Keratinocyte (primary cell): ENCODE data around the gene FKBP5. TPM values are rescaled to one million over a fixed set of nuclear protein-coding genes. Genes with fewer than 3 reads are reported as not detected.

ENCODE experiments used
- DNase-seq: peaks from one replicate; pipeline ENCODE4 v3.0.0-alpha.2; 2011; ENCODE audit warnings: low read depth, missing footprints, low spot score
- FAIRE-seq: peaks from 2 replicates; lab custom pipeline; 2011; peaks lifted over from hg19 to GRCh38; lab: Jason Lieb, UNC
- H2AFZ ChIP-seq: 2 replicates; pipeline ENCODE4 v1.6.0; 2012; ENCODE audit warnings: low read length, control low read depth, inconsistent platforms; ENCODE audit not compliant: control insufficient read depth
- H3K27ac ChIP-seq: 2 replicates; pipeline ENCODE4 v1.5.1; 2011; ENCODE audit warnings: low read length; ENCODE audit not compliant: control insufficient read depth, insufficient read depth
- H3K27me3 ChIP-seq: 3 replicates; pipeline ENCODE4 v1.6.0; 2011; ENCODE audit warnings: low read length; ENCODE audit not compliant: control insufficient read depth, insufficient read depth; ENCODE audit errors: extremely low read depth
- H3K36me3 ChIP-seq, 2 experiments: 2 replicates in 1 of 2; 3 replicates in 1 of 2; pipeline ENCODE4 v1.5.1; 2011; ENCODE audit warnings: low read length in 2 of 2, mild to moderate bottlenecking in 1 of 2; ENCODE audit not compliant: control insufficient read depth in 2 of 2, insufficient read depth in 2 of 2; ENCODE audit errors: extremely low read depth in 1 of 2
- H3K4me1 ChIP-seq: 3 replicates; pipeline ENCODE4 v1.5.1; 2011; ENCODE audit warnings: low read length; ENCODE audit not compliant: control insufficient read depth, insufficient read depth; ENCODE audit errors: extremely low read depth
- H3K4me2 ChIP-seq: 3 replicates; pipeline ENCODE4 v1.6.0; 2011; ENCODE audit warnings: low read depth, low read length; ENCODE audit not compliant: control insufficient read depth, insufficient read depth; ENCODE audit errors: extremely low read depth
- H3K4me3 ChIP-seq, 3 experiments: fragments of 200-600 bp in 1 of 3; sonication (generic) in 1 of 3; 2 replicates in 2 of 3; 3 replicates in 1 of 3; pipeline ENCODE4 v1.5.1; 2011 to 2016; ENCODE audit warnings: low read length in 3 of 3, mild to moderate bottlenecking in 3 of 3, control low read depth in 2 of 3, inconsistent platforms in 1 of 3, low read depth in 1 of 3, mixed read lengths in 1 of 3, mixed run types in 1 of 3, moderate library complexity in 1 of 3; ENCODE audit not compliant: control insufficient read depth in 2 of 3, insufficient read depth in 2 of 3; ENCODE audit errors: extremely low read depth in 1 of 3
- H3K79me2 ChIP-seq: 2 replicates; pipeline ENCODE4 v1.6.0; 2012; ENCODE audit warnings: low read length; ENCODE audit not compliant: control insufficient read depth, insufficient read depth
- H3K9ac ChIP-seq: 3 replicates; pipeline ENCODE4 v1.6.0; 2011; ENCODE audit warnings: low read length; ENCODE audit not compliant: control insufficient read depth, insufficient read depth; ENCODE audit errors: extremely low read depth
- H3K9me1 ChIP-seq: 3 replicates; pipeline ENCODE4 v1.6.0; 2011; ENCODE audit warnings: low read length; ENCODE audit not compliant: control insufficient read depth, insufficient read depth; ENCODE audit errors: extremely low read depth
- H3K9me3 ChIP-seq: 2 replicates; pipeline ENCODE4 v1.5.1; 2012; ENCODE audit warnings: low read depth, low read length; ENCODE audit not compliant: control insufficient read depth
- H4K20me1 ChIP-seq: 3 replicates; pipeline ENCODE4 v1.6.0; 2011; ENCODE audit warnings: low read length; ENCODE audit not compliant: control insufficient read depth, insufficient read depth; ENCODE audit errors: extremely low read depth
- CTCF ChIP-seq, 3 experiments: IDR thresholded peaks in 1 of 3; conservative IDR thresholded peaks in 1 of 3; optimal IDR thresholded peaks in 1 of 3; 2 replicates in 2 of 3; 3 replicates in 1 of 3; pipeline versions ENCODE3 to v1.5.1; 2011; ENCODE audit warnings: low read length in 3 of 3, mild to moderate bottlenecking in 3 of 3, moderate library complexity in 2 of 3, control low read depth in 1 of 3, inconsistent platforms in 1 of 3; ENCODE audit not compliant: insufficient read depth in 2 of 3; ENCODE audit errors: extremely low read depth in 1 of 3
- EZH2 ChIP-seq: IDR thresholded peaks from one replicate; pipeline ENCODE4 v1.6.1; 2012; ENCODE audit warnings: inconsistent platforms, mild to moderate bottlenecking, low read length, moderate library complexity
- dilution Hi-C: fragments of 300-500 bp; cut with MboI; formaldehyde crosslinking; loops from one replicate; pipeline ENCODE4 v1.7.0; 2020; ENCODE audit warnings: low sequenced_read_pairs; ENCODE audit not compliant: extremely low pct_ligation_motif_present
- polyA plus RNA-seq, 5 experiments: library from polyadenylated mRNA; depleted of rRNA in 3 of 5; stranded (reverse) in 3 of 5; stranded (forward) in 1 of 5; unstranded in 1 of 5; fragments of >200 nt; gene quantifications; 1 replicate in 1 of 5; 2 replicates in 3 of 5; 3 replicates in 1 of 5; pipeline versions ENCODE4 v1.2.1 to v1.2.3, GENCODE V29; 2011 to 2012; ENCODE audit warnings: missing spikeins in 2 of 5, low read depth in 1 of 5, low replicate concordance in 1 of 5

The FKBP5 gene
- polyA plus RNA-seq, 1 donor (not counting 4 experiments of a cell fraction or from before 2014, with no cell fraction given): 88.3 TPM

- Histone ChIP-seq H3K4me2 (peak overlapping the region; percentile 63), H3K4me3 (peak overlapping the region in 1 of 3 experiments; percentile 21), H3K9me1 (no peaks in the 10 kb centered on the region), H3K9me3 (no peaks in the 10 kb centered on the region), H3K4me1 (peaks cover 29% of the 10 kb centered on the region), H3K27ac (peak overlapping the region; percentile 39), H4K20me1 (no peaks in the 10 kb centered on the region), H3K36me3 (no peaks in the 10 kb centered on the region), H3K79me2 (peaks cover 64% of the 10 kb centered on the region), H3K27me3 (no peaks in the 10 kb centered on the region), H3K9ac (peak overlapping the region; percentile 22), H2AFZ (peak overlapping the region; percentile 72)
- FAIRE-seq (peak; percentile 78), DNase-seq (no peak)
- TF ChIP-seq EZH2: no peak
- peak in 1 of 3 experiments; percentile 5 for TF ChIP-seq CTCF (optimal IDR thresholded peaks at IDR 0.05 in 1 of 3, IDR thresholded peaks at IDR 0.05 in 1 of 3, conservative IDR thresholded peaks at IDR 0.05 in 1 of 3; ENCODE audit: extremely low read depth in 1 of 3, insufficient read depth in 2 of 3, low read length in 3 of 3)
- dilution Hi-C loops: no loop called here
These were observed 25.7 kb downstream of the FKBP5 start for GRCh38 chr6:35662999-35663398.

GRCh38 chr6:35654883-35655282 lies 33.8 kb downstream of the FKBP5 start:
- no peaks in the 10 kb centered on the region for H3K27me3 ChIP-seq
- no peaks in the 10 kb centered on the region for H3K4me1 ChIP-seq
- peaks cover 0 to 3% of the 10 kb centered on the region in 2 experiments for H3K36me3 ChIP-seq
- H3K4me2 ChIP-seq: no peak overlapping the region
- no peak overlapping the region for H3K27ac ChIP-seq
- no peak overlapping the region for H2AFZ ChIP-seq
- no peaks in the 10 kb centered on the region for H3K9me1 ChIP-seq
- FAIRE-seq (no peak), DNase-seq (no peak)
- TF ChIP-seq CTCF (optimal IDR thresholded peaks at IDR 0.05 in 1 of 3, IDR thresholded peaks at IDR 0.05 in 1 of 3, conservative IDR thresholded peaks at IDR 0.05 in 1 of 3; ENCODE audit: extremely low read depth in 1 of 3, insufficient read depth in 2 of 3, low read length in 3 of 3): no peak
- no peaks in the 10 kb centered on the region for H3K9me3 ChIP-seq
- H3K79me2 ChIP-seq: peaks cover 62% of the 10 kb centered on the region
- H4K20me1 ChIP-seq: no peaks in the 10 kb centered on the region
- H3K9ac ChIP-seq: no peak overlapping the region
- dilution Hi-C loops: no loop called here
- H3K4me3 ChIP-seq: no peak overlapping the region
